K562 (cell line): ENCODE data around the gene FDPS. TPM values are rescaled to one million over a fixed set of nuclear protein-coding genes. Genes with fewer than 3 reads are reported as not detected.

Experiments
- CTBP1 ChIP-seq: fragments of 450-650 bp; IDR thresholded peaks from 2 replicates; pipeline ENCODE4 v1.6.1; 2016; ENCODE audit warnings: borderline replicate concordance
- ERF ChIP-seq: fragments of 450-650 bp; formaldehyde crosslinking; IDR thresholded peaks from 2 replicates; pipeline ENCODE4 v1.4.0; 2020; ENCODE audit warnings: mild to moderate bottlenecking, mixed read lengths
- ESRRB ChIP-seq: fragments of 250-450 bp; sonication (Bioruptor Pico); IDR thresholded peaks from 2 replicates; pipeline ENCODE4 v1.5.0; 2020; ENCODE audit warnings: mild to moderate bottlenecking, moderate library complexity, borderline replicate concordance
- HMGN3 ChIP-seq: IDR thresholded peaks from 2 replicates; pipeline ENCODE4 v1.6.1; 2011; ENCODE audit warnings: borderline replicate concordance, low read depth, mild to moderate bottlenecking, mixed read lengths, low read length; ENCODE audit not compliant: insufficient read length; ENCODE audit errors: extremely low read depth
- L3MBTL2 ChIP-seq: fragments of 450-650 bp; IDR thresholded peaks from 2 replicates; pipeline ENCODE4 v1.6.1; 2016; ENCODE audit warnings: mild to moderate bottlenecking, moderate library complexity
- MBD2 ChIP-seq: sonication (generic); IDR thresholded peaks from 2 replicates; pipeline ENCODE4 v1.6.1; 2016; ENCODE audit warnings: low read depth, borderline replicate concordance
- MYNN ChIP-seq, 2 experiments: sonication (generic); formaldehyde crosslinking in 1 of 2; IDR thresholded peaks; 2 replicates each; pipeline versions ENCODE4 v1.5.0 to v1.6.1; 2016 to 2020; ENCODE audit warnings: antibody characterized with exemption in 1 of 2, missing genetic modification reagents in 1 of 2
- NR4A1 ChIP-seq, 2 experiments: fragments of 250-450 bp in 1 of 2; fragments of 450-650 bp in 1 of 2; sonication (Bioruptor Pico) in 1 of 2; IDR thresholded peaks; 2 replicates each; pipeline versions ENCODE4 v1.4.0 to v1.6.1; 2016 to 2020; ENCODE audit warnings: mild to moderate bottlenecking in 2 of 2, missing compliant biosample characterization in 1 of 2, missing genetic modification characterization in 1 of 2, moderate library complexity in 1 of 2
- NRF1 ChIP-seq, 2 experiments: fragments of 450-650 bp; IDR thresholded peaks in 1 of 2; conservative IDR thresholded peaks in 1 of 2; 2 replicates each; pipeline ENCODE4 v1.6.1; 2014; ENCODE audit warnings: mild to moderate bottlenecking in 2 of 2
- POLR2A ChIP-seq: fragments of 450-650 bp; conservative IDR thresholded peaks from 2 replicates; pipeline ENCODE4 v1.6.1; 2016
- SMAD3 ChIP-seq: fragments of 450-650 bp; formaldehyde crosslinking; conservative IDR thresholded peaks from 2 replicates; pipeline ENCODE4 v1.4.0; 2020; ENCODE audit warnings: mild to moderate bottlenecking
- ZNF175 ChIP-seq: fragments of 200-800 bp; sonication (Bioruptor generic); IDR thresholded peaks from 2 replicates; pipeline ENCODE4 v1.6.1; 2016; ENCODE audit warnings: low read depth, mild to moderate bottlenecking, missing genetic modification characterization, missing compliant biosample characterization
- polyA plus RNA-seq, 8 experiments: library from polyadenylated mRNA; depleted of rRNA in 4 of 8; stranded (reverse) in 5 of 8; unstranded in 3 of 8; fragments of >200 nt; fragmentation: Nextera tagmentation in 2 of 8; fragmentation: Illumina TruSeq in 1 of 8; extraction: Ambion mirVana in 2 of 8; extraction: Trizol in 1 of 8; gene quantifications; 2 replicates each; pipeline versions ENCODE4 v1.2.1 to v1.2.3, GENCODE V29; 2011 to 2014; ENCODE audit warnings: inconsistent platforms in 1 of 8, missing spikeins in 1 of 8
- total RNA-seq, 7 experiments: library from RNA; depleted of rRNA in 6 of 7; stranded (reverse); fragments of >200 nt in 6 of 7; fragmentation: Illumina TruSeq in 2 of 7; extraction: Trizol in 2 of 7; gene quantifications; 2 replicates each; pipeline versions ENCODE4 v1.2.1 to v1.2.3, GENCODE V29; 2011 to 2021; ENCODE audit warnings: low replicate concordance in 1 of 7
- TF ChIP-seq, protein P1 (sequence below): sonication (generic); formaldehyde crosslinking; IDR thresholded peaks from 2 replicates; pipeline ENCODE4 v1.8.1; 2023; ENCODE audit warnings: mild to moderate bottlenecking, missing genetic modification reagents
- TF ChIP-seq, protein P2 (sequence below): fragments of 250-450 bp; sonication (Bioruptor Pico); IDR thresholded peaks from 2 replicates; pipeline ENCODE4 v1.9.0; 2021; ENCODE audit warnings: mild to moderate bottlenecking, inconsistent platforms
- TF ChIP-seq, protein P3 (sequence below), 2 experiments: IDR thresholded peaks in 1 of 2; conservative IDR thresholded peaks in 1 of 2; 2 replicates each; pipeline ENCODE4 v1.6.1; 2016; ENCODE audit warnings: low read depth in 2 of 2, mild to moderate bottlenecking in 1 of 2, missing compliant biosample characterization in 1 of 2, missing genetic modification characterization in 1 of 2, moderate library complexity in 1 of 2

FDPS gene
- total and polyA plus RNA-seq, 9 of the 15 experiments (the other 6 are each of a cell fraction or from before 2014, with no cell fraction given): 247 to 884 (median 360) TPM

DNA sequence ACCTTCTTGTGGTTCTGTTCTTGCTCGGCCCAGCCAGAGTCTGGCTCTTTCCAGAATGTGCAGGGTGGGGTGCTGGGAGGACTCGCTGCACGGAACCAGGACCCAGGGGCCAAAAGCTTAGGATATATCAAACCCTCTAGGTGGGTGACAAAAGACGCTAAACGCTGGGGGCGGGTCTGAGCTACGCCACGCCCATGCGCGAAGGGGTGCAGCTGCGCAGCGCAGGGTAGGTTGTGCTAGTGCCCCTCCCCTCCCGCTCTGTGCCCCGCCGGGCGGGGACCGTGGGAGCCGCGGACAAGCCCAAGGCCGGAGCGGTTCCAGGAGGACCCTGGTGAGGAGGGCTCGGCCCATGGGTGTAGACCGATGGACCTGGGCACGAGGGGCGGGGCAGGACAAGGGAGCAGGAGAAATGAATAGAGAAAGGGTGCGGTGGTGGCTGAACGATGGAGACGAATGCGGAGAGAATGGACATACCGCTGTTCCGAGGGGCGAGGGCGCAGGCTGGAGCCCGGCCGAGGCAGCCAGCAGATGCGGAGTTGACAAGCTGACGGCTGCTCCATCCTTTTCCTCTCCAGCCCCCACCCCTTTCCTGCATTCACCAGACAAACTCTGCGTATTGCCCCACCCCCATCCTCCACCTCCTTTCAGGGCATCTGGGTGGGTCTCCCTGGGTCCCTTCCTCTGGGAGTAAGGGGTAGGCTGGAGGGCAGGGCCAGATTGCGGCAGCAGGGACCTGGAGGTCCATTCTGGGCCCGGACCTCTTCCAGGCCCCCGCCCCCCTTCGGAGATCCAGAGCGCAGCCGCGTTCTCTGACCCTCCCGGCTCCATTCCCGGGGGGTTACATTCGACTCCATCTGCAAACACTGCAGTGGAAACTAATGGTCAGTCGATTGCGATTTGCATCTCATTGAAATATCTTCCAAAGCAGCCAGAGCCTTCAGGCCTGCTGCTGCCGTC, 12.3 kb downstream of the FDPS start, which contains the start of gene RUSC1 (continued):
- TF ChIP-seq MBD2: 0 out of 2 replicates have a peak, but pooled peaks have one; percentile 37
- no peak for TF ChIP-seq NR4A1 (CRISPR knock-in tag; IDR thresholded peaks at IDR 0.05)
- 0 out of 2 replicates have a peak, but pooled peaks have one; percentile 40 for TF ChIP-seq NR4A1 (tag; IDR thresholded peaks at IDR 0.05)
- no peak for TF ChIP-seq ZNF175
- peak; percentile 91 for TF ChIP-seq HMGN3
- 0 out of 2 replicates have a peak, but pooled peaks have one; percentile 20 for TF ChIP-seq CTBP1
- TF ChIP-seq ERF (CRISPR knock-in tag): peak; percentile 77; the same call in 1 of the 2 replicates
- peak; percentile 92 to 93 for TF ChIP-seq NRF1 (conservative IDR thresholded peaks at IDR 0.05 in 1 of 2, IDR thresholded peaks at IDR 0.05 in 1 of 2)
- TF ChIP-seq POLR2A: peak; percentile 68
- TF ChIP-seq, protein P1, sequence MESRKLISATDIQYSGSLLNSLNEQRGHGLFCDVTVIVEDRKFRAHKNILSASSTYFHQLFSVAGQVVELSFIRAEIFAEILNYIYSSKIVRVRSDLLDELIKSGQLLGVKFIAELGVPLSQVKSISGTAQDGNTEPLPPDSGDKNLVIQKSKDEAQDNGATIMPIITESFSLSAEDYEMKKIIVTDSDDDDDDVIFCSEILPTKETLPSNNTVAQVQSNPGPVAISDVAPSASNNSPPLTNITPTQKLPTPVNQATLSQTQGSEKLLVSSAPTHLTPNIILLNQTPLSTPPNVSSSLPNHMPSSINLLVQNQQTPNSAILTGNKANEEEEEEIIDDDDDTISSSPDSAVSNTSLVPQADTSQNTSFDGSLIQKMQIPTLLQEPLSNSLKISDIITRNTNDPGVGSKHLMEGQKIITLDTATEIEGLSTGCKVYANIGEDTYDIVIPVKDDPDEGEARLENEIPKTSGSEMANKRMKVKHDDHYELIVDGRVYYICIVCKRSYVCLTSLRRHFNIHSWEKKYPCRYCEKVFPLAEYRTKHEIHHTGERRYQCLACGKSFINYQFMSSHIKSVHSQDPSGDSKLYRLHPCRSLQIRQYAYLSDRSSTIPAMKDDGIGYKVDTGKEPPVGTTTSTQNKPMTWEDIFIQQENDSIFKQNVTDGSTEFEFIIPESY (CRISPR knock-in tag): peak; percentile 95
- no peak for TF ChIP-seq SMAD3 (CRISPR knock-in tag)
- TF ChIP-seq, protein P2, sequence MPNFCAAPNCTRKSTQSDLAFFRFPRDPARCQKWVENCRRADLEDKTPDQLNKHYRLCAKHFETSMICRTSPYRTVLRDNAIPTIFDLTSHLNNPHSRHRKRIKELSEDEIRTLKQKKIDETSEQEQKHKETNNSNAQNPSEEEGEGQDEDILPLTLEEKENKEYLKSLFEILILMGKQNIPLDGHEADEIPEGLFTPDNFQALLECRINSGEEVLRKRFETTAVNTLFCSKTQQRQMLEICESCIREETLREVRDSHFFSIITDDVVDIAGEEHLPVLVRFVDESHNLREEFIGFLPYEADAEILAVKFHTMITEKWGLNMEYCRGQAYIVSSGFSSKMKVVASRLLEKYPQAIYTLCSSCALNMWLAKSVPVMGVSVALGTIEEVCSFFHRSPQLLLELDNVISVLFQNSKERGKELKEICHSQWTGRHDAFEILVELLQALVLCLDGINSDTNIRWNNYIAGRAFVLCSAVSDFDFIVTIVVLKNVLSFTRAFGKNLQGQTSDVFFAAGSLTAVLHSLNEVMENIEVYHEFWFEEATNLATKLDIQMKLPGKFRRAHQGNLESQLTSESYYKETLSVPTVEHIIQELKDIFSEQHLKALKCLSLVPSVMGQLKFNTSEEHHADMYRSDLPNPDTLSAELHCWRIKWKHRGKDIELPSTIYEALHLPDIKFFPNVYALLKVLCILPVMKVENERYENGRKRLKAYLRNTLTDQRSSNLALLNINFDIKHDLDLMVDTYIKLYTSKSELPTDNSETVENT (CRISPR knock-in tag): 0 out of 2 replicates have a peak, but pooled peaks have one; percentile 59
- TF ChIP-seq, protein P3, sequence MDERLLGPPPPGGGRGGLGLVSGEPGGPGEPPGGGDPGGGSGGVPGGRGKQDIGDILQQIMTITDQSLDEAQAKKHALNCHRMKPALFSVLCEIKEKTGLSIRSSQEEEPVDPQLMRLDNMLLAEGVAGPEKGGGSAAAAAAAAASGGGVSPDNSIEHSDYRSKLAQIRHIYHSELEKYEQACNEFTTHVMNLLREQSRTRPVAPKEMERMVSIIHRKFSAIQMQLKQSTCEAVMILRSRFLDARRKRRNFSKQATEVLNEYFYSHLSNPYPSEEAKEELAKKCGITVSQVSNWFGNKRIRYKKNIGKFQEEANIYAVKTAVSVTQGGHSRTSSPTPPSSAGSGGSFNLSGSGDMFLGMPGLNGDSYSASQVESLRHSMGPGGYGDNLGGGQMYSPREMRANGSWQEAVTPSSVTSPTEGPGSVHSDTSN (CRISPR knock-in tag; IDR thresholded peaks at IDR 0.05; ENCODE audit: low read depth): no peak
- TF ChIP-seq, protein P3 (tag; conservative IDR thresholded peaks at IDR 0.05; ENCODE audit: low read depth): no peak
- TF ChIP-seq L3MBTL2: no peak
- 0 out of 2 replicates have a peak, but pooled peaks have one; percentile 30 for TF ChIP-seq ESRRB (CRISPR knock-in tag)
- TF ChIP-seq MYNN (IDR thresholded peaks at IDR 0.05): peak; percentile 78
- TF ChIP-seq MYNN (CRISPR knock-in tag; IDR thresholded peaks at IDR 0.05): no peak
